NCI-H2227 (cell line): ENCODE results near the gene C16orf82.
"Not testable (repeated sequence)": the region's sequence is repeated elsewhere in the genome, so short reads cannot be mapped to it uniquely, and the experiment has no call there.

Source experiments
- DNase-seq: peaks from one replicate; lab custom pipeline; 2025; ENCODE audit not compliant: unreplicated experiment; lab: John Stamatoyannopoulos, UW

C16orf82 gene

GRCh38 chr16:27086031-27086430 lies 19.3 kb downstream of the C16orf82 start:
- DNase-seq, result not testable (repeated sequence)

GRCh38 chr16:27088216-27088615 lies 21.5 kb downstream of the C16orf82 start:
- no peak for DNase-seq

- no peak for DNase-seq
These were observed 29.6 kb downstream of the C16orf82 start for GRCh38 chr16:27096375-27096774.

GRCh38 chr16:27097800-27098230 lies 31.1 kb downstream of the C16orf82 start:
- no peak for DNase-seq

GRCh38 chr16:27098366-27099049 lies 31.8 kb downstream of the C16orf82 start:
- DNase-seq, result no peak

- DNase-seq, result no peak
These were observed 36.2 kb downstream of the C16orf82 start for GRCh38 chr16:27102701-27103575.

- no peak for DNase-seq
These were observed 37.2 kb downstream of the C16orf82 start for GRCh38 chr16:27103954-27104353.

- DNase-seq, result no peak
These were observed 39.6 kb downstream of the C16orf82 start for GRCh38 chr16:27106305-27106704.

- DNase-seq, result no peak
These were observed 40.5 kb downstream of the C16orf82 start for GRCh38 chr16:27107185-27107592.

- no peak for DNase-seq
These were observed 41.5 kb downstream of the C16orf82 start for GRCh38 chr16:27108051-27108770.

- DNase-seq, result no peak
These were observed 42.3 kb downstream of the C16orf82 start for GRCh38 chr16:27108826-27109665.

GRCh38 chr16:27109666-27110523 lies 43.2 kb downstream of the C16orf82 start:
- peak; percentile 80 for DNase-seq

GRCh38 chr16:27110524-27110896 lies 43.8 kb downstream of the C16orf82 start:
- DNase-seq, result no peak

GRCh38 chr16:27111486-27111885 lies 44.8 kb downstream of the C16orf82 start:
- no peak for DNase-seq

GRCh38 chr16:27112093-27112811 lies 45.5 kb downstream of the C16orf82 start:
- no peak for DNase-seq

GRCh38 chr16:27113341-27113841 lies 46.7 kb downstream of the C16orf82 start:
- DNase-seq, result no peak

GRCh38 chr16:27114006-27114405 lies 47.3 kb downstream of the C16orf82 start:
- DNase-seq, result no peak

- DNase-seq, result no peak
These were observed 51.8 kb downstream of the C16orf82 start for GRCh38 chr16:27118526-27118925.
